HepG2 (cell line): ENCODE measurements around the gene COX18. TPM values are rescaled to one million over a fixed set of nuclear protein-coding genes. Genes with fewer than 3 reads are reported as not detected.

Experiments used
- ATAC-seq: fragments of 200-7000 bp; cut with Tn5 transposase; 3 replicates; pipeline ENCODE4 v1.9.1; 2020; ENCODE audit warnings: mild to moderate bottlenecking, moderate library complexity
- BruUV-seq: library from RNA; stranded (reverse); fragments of 400-500 nt; replicated peaks from 2 replicates; lab custom pipeline; 2021; lab: Mats Ljungman, UMichigan
- CTCF ChIA-PET: fragments of 300-600 bp; formaldehyde crosslinking; extraction: SDS; loops from one replicate; lab custom pipeline; 2021; ENCODE audit warnings: low total read pairs, inconsistent platforms, low intra/inter-chr PET ratio; lab: Yijun Ruan, JAX
- POLR2A ChIA-PET: fragments of 350-600 bp; sonication (Branson Sonifier 250); formaldehyde crosslinking; loops from one replicate; lab custom pipeline; 2020; ENCODE audit warnings: antibody characterized with exemption, inconsistent platforms; lab: Yijun Ruan, JAX
- DNase-seq: peaks from one replicate; pipeline ENCODE4 v3.0.0-alpha.2; 2015; ENCODE audit warnings: low spot score
- FAIRE-seq: peaks from 3 replicates; lab custom pipeline; 2011; peaks lifted over from hg19 to GRCh38; lab: Jason Lieb, UNC
- H2AFZ ChIP-seq: one replicate; pipeline ENCODE4 v1.6.1; 2011; ENCODE audit warnings: low read length, inconsistent platforms
- H3K27ac ChIP-seq: fragments of 300-600 bp; 3 replicates; pipeline ENCODE4 v1.8.0; 2011; ENCODE audit warnings: mixed run types, mild to moderate bottlenecking, mixed read lengths, low read length, inconsistent platforms; ENCODE audit not compliant: insufficient read depth; ENCODE audit errors: extremely low read length
- H3K27me3 ChIP-seq, 2 experiments: fragments of 200-600 bp in 1 of 2; 2 replicates in 1 of 2; 3 replicates in 1 of 2; pipeline versions ENCODE4 v1.6.0 to v1.8.0; 2011; ENCODE audit warnings: low read length in 2 of 2, mild to moderate bottlenecking in 2 of 2, moderate library complexity in 2 of 2, inconsistent platforms in 1 of 2; ENCODE audit not compliant: insufficient read depth in 2 of 2, control insufficient read depth in 1 of 2
- H3K36me3 ChIP-seq, 2 experiments: fragments of 200-600 bp in 1 of 2; replicated peaks in 1 of 2; 2 replicates in 1 of 2; 3 replicates in 1 of 2; pipeline versions ENCODE4 v1.5.1 to v1.8.0; 2011; ENCODE audit warnings: low read length in 2 of 2, inconsistent platforms in 1 of 2; ENCODE audit not compliant: insufficient read depth in 2 of 2, control insufficient read depth in 1 of 2
- H3K4me1 ChIP-seq: 2 replicates; pipeline ENCODE4 v1.5.1; 2012; ENCODE audit warnings: low read length, inconsistent platforms; ENCODE audit not compliant: insufficient read depth
- H3K4me2 ChIP-seq: 2 replicates; pipeline ENCODE4 v1.6.0; 2011; ENCODE audit warnings: low read depth, low read length, inconsistent platforms
- H3K4me3 ChIP-seq, 3 experiments: fragments of 200-600 bp in 1 of 3; sonication (generic), shearing (Covaris generic) in 1 of 3; replicated peaks in 1 of 3; 2 replicates each; pipeline ENCODE4 v1.5.1; 2011 to 2016; ENCODE audit warnings: low read length in 3 of 3, inconsistent platforms in 2 of 3, low read depth in 2 of 3, mild to moderate bottlenecking in 2 of 3, control low read depth in 1 of 3, mixed read lengths in 1 of 3; ENCODE audit not compliant: insufficient read depth in 1 of 3
- H3K79me2 ChIP-seq: one replicate; pipeline ENCODE4 v1.6.1; 2011; ENCODE audit warnings: low read length, inconsistent platforms; ENCODE audit not compliant: insufficient read depth
- H3K9ac ChIP-seq: 2 replicates; pipeline ENCODE4 v1.6.0; 2011; ENCODE audit warnings: mild to moderate bottlenecking, low read depth, low read length, inconsistent platforms; ENCODE audit not compliant: insufficient read depth
- H3K9me3 ChIP-seq: 2 replicates; pipeline ENCODE4 v1.5.1; 2012; ENCODE audit warnings: mild to moderate bottlenecking, low read length
- H4K20me1 ChIP-seq: 2 replicates; pipeline ENCODE4 v1.6.0; 2011; ENCODE audit warnings: inconsistent platforms, mild to moderate bottlenecking, low read length, moderate library complexity; ENCODE audit not compliant: insufficient read depth
- RAD21 ChIP-seq: fragments of 450-650 bp; formaldehyde crosslinking; IDR thresholded peaks from 2 replicates; pipeline ENCODE4 v1.5.0; 2020; ENCODE audit warnings: mild to moderate bottlenecking
- SMC3 ChIP-seq: IDR thresholded peaks from 2 replicates; pipeline ENCODE4 v1.6.1; 2011; ENCODE audit warnings: low read length, improper control_type of control experiment
- STAG1 ChIP-seq: sonication (generic); formaldehyde crosslinking; IDR thresholded peaks from 2 replicates; pipeline ENCODE4 v1.4.0; 2020; ENCODE audit warnings: missing genetic modification reagents
- ZNF10 ChIP-seq: sonication (generic); formaldehyde crosslinking; IDR thresholded peaks from 2 replicates; pipeline ENCODE4 v1.4.0; 2020; ENCODE audit warnings: mild to moderate bottlenecking, low read depth, missing genetic modification reagents, borderline replicate concordance
- ZNF30 ChIP-seq: sonication (generic); formaldehyde crosslinking; IDR thresholded peaks from 2 replicates; pipeline ENCODE4 v1.5.0; 2020; ENCODE audit warnings: mild to moderate bottlenecking, missing genetic modification reagents
- ZNF33B ChIP-seq: sonication (generic); formaldehyde crosslinking; IDR thresholded peaks from 2 replicates; pipeline ENCODE4 v1.5.1; 2020; ENCODE audit warnings: mild to moderate bottlenecking, missing genetic modification reagents
- ZNF362 ChIP-seq: sonication (generic); formaldehyde crosslinking; IDR thresholded peaks from 2 replicates; pipeline ENCODE4 v1.4.0; 2020; ENCODE audit warnings: missing genetic modification reagents, mild to moderate bottlenecking, borderline replicate concordance
- WGBS: methylation state at CpG from one replicate; pipeline ENCODE4 v1.1.6; 2017; ENCODE audit warnings: low lambda C conversion rate; 5-methylcytosine and 5-hydroxymethylcytosine counted together
- in situ Hi-C: cut with HindIII; loops from 2 replicates; pipeline ENCODE4 v1.10.0; 2017; ENCODE audit warnings: low pct_unique_long_range_greater_than_20kb; ENCODE audit not compliant: extremely low pct_ligation_motif_present
- intact Hi-C: fragments of 100-400 bp; cut with micrococcal nuclease; formaldehyde crosslinking; loops from one replicate; pipeline ENCODE4 v1.10.0; 2022; ENCODE audit not compliant: unreplicated experiment
- polyA plus RNA-seq, 8 experiments: library from polyadenylated mRNA; depleted of rRNA in 3 of 8; stranded (reverse) in 7 of 8; unstranded in 1 of 8; fragments of >200 nt; fragmentation: Illumina TruSeq in 4 of 8; extraction: Trizol in 4 of 8; gene quantifications; 2 replicates each; pipeline versions ENCODE4 v1.2.1 to v1.2.3, GENCODE V29; 2011 to 2016; ENCODE audit warnings: low read depth in 4 of 8, missing spikeins in 1 of 8, mixed read lengths in 1 of 8; ENCODE audit not compliant: insufficient read depth in 1 of 8
- total RNA-seq, 5 experiments: library from RNA; depleted of rRNA; stranded (reverse); fragments of >200 nt; fragmentation: Illumina TruSeq; extraction: Trizol; gene quantifications; 2 replicates each; pipeline ENCODE4 v1.2.3, GENCODE V29; 2016; ENCODE audit warnings: low read depth in 1 of 5
- TF ChIP-seq, protein P1 (sequence below): sonication (generic); formaldehyde crosslinking; IDR thresholded peaks from 2 replicates; pipeline ENCODE4 v1.5.0; 2020; ENCODE audit warnings: mild to moderate bottlenecking, missing genetic modification reagents, moderate library complexity

COX18 gene
- total and polyA plus RNA-seq, 2 of the 13 experiments (the other 11 are each of a cell fraction or from before 2014, with no cell fraction given): 8.7 to 21.3 TPM

- Histone ChIP-seq H3K27me3 (no peaks in the 10 kb centered on the region), H3K4me2 (no peak overlapping the region), H3K4me1 (no peaks in the 10 kb centered on the region), H3K79me2 (no peaks in the 10 kb centered on the region), H3K27ac (no peak overlapping the region), H3K9me3 (no peaks in the 10 kb centered on the region), H3K9ac (no peak overlapping the region), H2AFZ (no peak overlapping the region), H3K4me3 (no peak overlapping the region), H3K36me3 (no peaks in the 10 kb centered on the region), H4K20me1 (no peaks in the 10 kb centered on the region)
- 0% methylated on average over 1 of the region's 1 CpG for WGBS
- in situ Hi-C loops (loop anchor here (25.0 kb wide), 1 partner anchor 709 kb away; no protein-coding TSS in a partner anchor), intact Hi-C loops (no loop called here)
- peak; percentile 67 for TF ChIP-seq STAG1 (CRISPR knock-in tag)
- TF ChIP-seq ZNF10 (CRISPR knock-in tag): no peak
- TF ChIP-seq ZNF30 (CRISPR knock-in tag): no peak
- TF ChIP-seq SMC3: 0 out of 2 replicates have a peak, but pooled peaks have one; percentile 11
- TF ChIP-seq ZNF33B (CRISPR knock-in tag): no peak
- TF ChIP-seq RAD21: 0 out of 2 replicates have a peak, but pooled peaks have one; percentile 27
- peak; percentile 49; the same call in 1 of the 2 replicates for TF ChIP-seq ZNF362 (CRISPR knock-in tag)
- TF ChIP-seq, protein P1, sequence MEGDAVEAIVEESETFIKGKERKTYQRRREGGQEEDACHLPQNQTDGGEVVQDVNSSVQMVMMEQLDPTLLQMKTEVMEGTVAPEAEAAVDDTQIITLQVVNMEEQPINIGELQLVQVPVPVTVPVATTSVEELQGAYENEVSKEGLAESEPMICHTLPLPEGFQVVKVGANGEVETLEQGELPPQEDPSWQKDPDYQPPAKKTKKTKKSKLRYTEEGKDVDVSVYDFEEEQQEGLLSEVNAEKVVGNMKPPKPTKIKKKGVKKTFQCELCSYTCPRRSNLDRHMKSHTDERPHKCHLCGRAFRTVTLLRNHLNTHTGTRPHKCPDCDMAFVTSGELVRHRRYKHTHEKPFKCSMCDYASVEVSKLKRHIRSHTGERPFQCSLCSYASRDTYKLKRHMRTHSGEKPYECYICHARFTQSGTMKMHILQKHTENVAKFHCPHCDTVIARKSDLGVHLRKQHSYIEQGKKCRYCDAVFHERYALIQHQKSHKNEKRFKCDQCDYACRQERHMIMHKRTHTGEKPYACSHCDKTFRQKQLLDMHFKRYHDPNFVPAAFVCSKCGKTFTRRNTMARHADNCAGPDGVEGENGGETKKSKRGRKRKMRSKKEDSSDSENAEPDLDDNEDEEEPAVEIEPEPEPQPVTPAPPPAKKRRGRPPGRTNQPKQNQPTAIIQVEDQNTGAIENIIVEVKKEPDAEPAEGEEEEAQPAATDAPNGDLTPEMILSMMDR (CRISPR knock-in tag): peak; percentile 51
- BruUV-seq: no TSS peak
- peak; percentile 24 for DNase-seq
- CTCF ChIA-PET: interaction anchor here (1.3 kb wide), 1 partner anchor 695 kb away, joined by 4 read pairs; no protein-coding TSS in a partner anchor
- peak; percentile 21 for FAIRE-seq
- POLR2A ChIA-PET: no interaction called here
- ATAC-seq: peak; percentile 92
Measured at GRCh38 chr4:73021634-73022033, 47.9 kb downstream of the COX18 start.
